GM18517 (cell line): ENCODE results near the gene NACC1.
"Not testable (repeated sequence)": the region's sequence is repeated elsewhere in the genome, so short reads cannot be mapped to it uniquely, and the experiment has no call there.

ENCODE experiments used
- ATAC-seq: cut with Tn5 transposase; IDR thresholded peaks from one replicate; pipeline ENCODE4 v1.9.1; 2021; ENCODE audit warnings: mild to moderate bottlenecking, moderate library complexity; ENCODE audit not compliant: unreplicated experiment

The NACC1 gene

DNA sequence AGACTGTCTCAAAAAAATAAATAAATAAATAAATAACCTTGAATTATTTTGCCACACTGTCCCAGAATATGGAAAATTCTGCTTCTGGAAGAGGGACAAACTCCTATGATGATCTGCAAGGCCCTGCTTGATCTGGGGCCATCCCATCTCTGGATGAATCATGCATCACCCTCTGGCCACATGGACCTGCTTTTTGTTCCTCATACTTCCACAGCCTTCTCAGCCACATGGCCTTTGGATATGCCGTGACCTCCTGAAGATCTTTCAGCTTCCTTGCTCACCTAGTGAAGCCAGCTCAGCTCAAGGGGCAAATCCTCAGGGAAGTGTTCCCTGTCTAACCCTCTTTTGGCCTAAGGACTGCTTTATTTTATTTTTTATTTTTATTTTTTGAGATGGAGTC lies 42.5 kb downstream of the NACC1 start:
- ATAC-seq = no peak

DNA sequence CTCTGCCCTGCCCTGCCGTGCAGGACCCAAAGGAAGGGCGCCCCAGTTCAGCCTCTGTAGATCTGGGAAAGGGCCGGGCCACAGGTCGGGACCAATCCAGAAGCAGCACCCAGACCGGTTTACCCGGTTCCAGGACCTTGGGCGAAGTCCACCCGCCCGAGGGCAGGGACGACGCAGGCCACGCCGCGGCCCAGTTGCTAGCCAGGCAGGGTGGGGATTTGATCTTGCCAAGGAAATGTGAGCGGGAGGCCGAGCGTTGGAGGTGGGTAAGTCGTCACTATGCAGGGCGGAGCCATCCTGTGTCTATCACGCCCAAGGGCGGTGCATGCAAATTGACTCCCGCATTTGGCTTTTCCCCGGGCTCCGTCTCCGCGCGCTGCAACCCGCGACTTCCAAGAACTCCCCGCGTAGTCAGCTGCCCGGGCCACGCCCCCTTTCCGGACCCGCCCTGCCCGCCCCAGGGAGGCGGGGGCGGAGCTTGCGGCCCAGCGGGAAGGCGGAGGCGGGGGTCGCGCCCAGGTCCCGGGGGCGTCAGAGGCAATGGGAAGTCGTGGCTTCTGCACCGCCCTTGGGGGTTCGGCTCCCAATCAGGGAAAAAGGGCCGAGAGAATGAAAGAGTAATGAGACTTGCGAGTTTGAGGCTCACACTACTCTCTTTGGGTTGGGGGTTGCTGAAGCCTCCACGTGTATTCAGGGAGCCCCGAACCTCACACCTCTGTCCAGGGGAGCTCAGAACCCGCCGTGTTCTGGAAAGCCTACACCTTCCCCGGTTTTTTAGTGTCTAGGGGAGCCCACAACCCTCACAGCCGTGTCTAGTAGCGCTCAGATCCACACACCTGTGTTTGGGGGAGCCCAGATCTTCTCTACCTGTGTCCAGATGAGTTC lies 44.9 kb downstream of the NACC1 start:
- peak; percentile 45 for ATAC-seq

DNA sequence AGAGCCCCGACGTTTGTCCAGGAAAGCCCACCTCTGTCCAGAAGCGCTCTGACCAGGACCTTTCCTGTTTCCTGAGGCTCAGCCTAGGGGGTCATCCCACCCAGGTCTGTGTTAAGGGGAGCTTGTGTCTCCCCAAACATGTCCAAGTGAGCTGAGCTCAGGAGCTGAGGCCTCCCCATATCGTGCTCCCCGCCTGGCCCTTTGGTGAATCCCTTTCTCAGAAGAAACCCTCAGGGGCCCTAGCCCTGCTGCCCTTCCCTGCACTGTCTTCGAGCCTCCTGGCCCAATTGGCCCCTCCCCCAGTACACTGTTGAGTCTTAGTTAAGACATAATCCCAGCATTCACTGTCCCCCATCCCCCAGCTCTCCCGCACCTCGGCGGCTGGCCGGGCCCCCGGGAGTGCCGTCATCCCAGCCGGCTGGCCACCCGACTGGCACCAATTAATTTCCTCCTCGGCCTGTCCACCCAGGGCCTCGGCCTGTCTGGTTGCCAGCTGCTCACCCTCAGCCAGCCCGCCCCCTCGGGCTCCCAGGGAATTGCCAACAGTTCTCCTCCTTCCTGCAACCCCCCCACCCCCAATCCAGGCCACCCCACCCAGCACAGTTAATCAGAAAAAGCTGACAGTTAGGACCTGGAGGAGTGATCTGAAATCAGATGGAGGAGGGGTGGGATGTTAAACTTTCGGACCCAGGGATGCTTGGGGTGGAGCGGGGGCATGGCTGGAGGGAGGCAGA lies 45.7 kb downstream of the NACC1 start:
- ATAC-seq = no peak

DNA sequence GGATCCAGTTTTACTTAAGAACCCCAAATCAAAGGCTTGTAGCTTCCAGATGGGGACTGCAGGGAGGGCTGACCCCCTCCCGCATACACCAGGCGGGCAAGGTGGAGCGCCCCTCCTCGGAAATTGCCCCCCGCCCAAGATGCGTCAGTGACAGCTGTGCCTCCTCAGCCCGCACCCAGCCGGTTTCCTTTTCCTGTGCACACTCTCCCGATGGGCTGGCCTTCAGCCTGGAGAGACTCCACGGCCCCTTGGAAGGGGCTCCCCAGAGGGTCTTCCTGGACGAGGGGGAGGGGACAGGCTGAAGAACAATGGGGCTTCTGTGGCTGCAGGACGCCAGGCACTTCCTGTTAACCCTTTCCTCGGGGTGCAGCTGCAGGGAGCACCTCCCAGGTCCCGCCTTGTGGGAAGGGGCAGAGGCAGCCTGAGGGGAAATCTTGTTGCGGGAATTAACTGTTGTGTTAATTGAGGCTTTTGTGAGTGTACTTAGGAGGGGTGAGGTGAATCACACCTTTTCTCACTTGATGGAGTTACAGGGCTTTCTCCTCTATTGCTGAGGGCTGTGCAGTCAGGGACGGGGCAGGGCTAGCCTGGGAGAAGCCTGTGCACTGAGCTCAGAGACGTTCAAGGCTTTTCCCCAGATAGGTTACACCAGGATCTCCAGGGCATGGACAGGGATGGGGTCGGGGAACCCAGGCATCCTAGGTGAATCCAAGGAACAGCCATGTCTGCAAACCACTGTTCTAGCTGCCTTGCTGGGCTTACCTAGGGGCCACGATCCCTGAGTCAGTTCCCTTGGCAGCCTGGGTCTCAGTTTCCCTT lies 46.5 kb downstream of the NACC1 start:
- no peak for ATAC-seq

DNA sequence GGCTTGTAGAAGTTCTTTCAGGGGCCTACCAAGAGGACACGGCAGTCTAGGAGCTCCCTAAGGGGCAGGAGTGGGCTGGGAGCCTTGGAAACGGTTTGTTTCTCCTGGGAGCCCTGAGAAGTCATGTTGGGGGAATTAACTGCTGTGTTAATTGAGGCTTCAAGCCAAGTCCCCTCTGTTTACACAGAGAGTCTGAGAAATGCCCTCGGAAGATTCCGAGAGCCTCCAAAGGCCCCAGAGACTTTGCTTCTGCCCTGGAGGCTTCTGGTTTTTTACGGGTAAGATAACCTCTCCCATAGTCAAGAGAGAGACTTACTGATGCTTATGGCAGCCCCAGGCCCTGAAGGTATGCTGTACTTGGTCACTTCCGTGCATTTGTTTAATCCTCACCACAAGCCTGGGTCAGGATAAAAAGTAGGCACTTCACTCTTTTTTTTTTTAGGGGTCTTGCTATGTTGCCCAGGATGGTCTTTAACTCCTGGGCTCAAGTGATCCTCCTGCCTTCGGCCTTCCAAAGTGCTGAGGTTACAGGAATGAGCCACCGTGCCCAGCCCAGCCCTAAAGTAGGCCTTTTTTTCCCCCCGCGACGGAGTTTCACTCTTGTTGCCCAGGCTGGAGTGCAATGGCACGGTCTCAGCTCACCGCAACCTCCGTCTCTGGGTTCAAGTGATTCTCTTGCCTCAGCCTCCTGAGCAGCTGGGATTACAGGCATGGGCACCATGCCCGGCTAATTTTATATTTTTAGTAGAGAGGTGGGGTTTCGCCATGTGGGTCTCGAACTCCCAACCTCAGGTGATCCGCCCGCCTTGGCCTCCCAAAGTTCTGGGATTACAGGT lies 47.3 kb downstream of the NACC1 start:
- ATAC-seq = no peak

DNA sequence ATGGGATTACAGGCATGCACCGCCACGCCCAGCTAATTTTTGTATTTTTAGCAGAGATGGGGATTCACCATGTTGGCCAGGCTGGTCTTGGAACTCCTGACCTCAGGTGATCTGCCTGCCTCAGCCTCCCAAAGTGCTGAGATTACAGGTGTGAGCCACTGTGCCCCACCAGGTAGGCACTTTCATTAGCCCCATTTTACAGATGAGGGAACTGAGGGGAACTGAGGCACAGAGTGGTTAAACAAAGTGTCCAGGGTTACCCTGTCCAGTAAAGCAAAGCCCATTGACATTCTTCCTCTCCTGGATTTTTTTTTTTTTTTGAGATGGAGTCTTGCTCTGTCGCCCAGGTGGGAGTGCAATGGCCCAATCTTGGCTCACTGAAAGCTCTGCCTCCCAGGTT lies 48.1 kb downstream of the NACC1 start:
- ATAC-seq = not testable (repeated sequence)

DNA sequence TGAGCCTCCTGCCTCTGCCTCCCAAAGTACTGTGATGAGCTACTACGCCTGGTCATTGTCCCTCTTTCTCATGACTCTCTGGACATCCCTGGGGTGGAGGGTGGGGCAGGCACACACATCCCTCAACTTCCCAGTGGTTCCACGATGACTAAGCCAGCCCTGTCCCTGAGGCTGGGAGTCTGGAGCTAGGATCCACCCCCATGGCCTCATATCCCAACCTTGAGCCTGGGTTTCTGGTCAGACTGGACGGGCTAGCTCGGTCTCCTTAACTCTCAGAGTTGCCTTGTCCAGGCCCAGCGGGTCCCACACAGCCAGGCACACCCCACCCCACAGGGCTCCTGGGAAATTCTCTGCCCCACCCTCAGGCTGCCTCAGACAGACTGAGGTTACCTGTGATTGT lies 51.7 kb downstream of the NACC1 start:
- no peak for ATAC-seq

DNA sequence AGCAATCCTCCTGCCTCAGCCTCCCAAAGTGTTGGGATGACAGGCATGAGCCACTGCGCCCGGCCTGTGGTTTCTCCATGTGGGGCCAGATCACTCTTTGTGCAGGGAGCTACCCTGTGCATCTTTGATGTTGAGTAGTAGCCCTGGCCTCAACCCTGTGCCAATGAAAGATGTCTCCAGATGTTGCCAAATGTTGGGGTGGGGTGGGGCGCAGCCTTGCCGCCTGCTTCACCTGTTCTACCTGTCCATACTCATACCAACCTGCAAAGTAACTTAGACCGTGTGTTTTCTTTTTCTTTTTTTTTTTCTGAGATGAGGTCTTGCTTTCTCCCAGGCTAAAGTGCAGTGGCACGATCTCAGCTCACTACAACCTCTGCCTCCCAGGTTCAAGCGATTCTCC lies 53.1 kb downstream of the NACC1 start:
- no peak for ATAC-seq

DNA sequence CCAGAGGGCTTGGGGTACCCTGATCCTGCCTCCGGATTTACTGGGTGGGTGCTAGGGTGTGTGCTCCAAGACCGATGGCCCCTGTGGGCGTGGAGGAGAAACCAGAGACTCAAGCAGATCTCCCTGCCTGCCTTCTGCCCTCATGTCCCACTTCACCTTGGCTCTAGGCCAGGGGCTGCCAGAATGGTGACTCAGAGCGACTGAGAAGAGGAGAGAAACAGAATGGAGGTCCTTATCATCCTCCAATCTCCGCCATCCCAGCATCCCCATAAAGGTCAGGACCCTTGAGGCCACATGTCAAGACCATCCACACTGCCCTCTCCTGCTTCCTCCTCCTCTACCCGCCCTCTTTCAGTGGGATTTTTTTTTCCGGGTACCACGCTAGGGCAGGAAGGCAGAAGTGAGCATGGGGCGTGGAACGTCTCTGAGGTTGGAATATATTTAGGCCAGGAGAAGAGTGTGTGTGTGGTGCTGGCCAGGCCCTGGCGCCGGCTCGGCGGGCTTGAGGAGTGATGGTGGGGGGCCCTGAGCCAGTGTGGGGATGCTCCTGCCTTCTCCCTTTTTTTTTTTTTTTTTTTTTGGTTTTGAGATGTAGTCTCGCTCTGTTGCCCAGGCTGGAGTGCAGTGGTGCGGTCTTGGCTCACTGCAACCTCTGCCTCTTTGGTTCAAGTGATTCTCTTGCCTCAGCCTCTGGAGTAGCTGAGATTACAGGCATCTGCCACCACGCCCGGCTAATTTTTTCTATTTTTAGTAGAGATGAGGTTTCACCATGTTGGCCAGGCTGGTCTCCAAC lies 54.5 kb downstream of the NACC1 start:
- ATAC-seq = no peak

DNA sequence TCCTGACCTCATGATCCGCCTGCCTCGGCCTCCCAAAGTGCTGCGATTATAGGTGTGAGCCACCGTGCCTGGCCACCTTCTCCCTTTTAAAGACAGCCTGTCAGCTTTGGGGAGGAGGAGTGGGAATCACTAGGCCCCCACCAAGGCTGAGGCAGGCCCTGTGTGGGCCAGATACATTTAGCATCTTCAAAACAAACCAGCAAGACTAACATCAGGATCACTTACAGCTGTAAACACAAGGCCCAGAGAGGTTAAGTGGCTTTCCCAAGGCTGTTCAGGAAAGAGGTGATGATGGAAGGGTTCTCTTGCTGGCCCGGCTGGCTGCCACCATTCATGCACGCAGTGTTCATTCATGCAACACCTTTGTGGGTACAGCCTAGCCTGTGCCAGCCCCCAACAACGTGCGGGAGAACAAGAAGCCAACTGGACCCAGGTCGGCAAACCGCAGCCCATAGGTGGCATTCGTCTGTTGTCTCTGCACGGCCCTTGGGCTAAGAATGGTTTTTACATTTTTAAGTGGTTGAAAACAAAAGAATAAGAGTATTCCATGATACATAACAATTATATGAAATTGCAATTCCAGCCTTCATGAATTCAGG lies 55.2 kb downstream of the NACC1 start:
- no peak for ATAC-seq

DNA sequence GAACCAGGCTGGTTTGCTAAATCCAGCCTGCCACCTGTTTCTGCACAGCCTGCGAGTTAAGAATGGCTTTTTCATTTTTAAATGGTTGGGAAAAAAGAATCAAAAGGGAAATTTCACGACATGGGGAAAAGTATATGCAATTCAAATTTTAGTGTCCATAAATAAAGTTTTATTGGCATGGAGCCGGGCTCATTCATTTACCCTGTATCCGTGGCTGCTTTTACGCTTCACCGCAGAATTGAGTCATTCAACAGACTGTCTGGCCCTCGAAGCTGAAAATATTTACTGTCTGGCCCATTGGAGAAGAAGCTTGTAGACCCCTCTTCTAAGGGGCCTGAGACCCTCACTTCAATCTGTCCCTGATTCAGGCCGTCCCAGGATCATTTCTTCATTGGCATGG lies 58.3 kb downstream of the NACC1 start:
- no peak for ATAC-seq

DNA sequence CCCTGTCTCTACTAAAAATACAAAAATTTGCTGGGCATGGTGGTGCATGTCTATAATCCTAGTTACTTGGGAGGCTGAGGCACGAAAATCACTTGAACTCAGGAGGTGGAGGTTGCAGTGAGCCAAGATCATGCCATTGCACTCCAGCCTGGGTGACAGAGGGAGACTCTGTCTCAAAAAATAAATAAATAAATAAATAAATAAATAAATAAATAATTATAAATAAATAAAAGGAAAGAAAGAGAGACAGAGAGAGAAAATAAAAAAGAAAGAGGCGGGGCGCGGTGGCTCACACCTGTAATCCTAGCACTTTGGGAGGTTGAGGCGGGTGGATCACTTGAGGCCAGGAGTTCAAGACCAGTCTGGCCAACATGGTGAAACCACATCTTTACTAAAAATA lies 59.5 kb downstream of the NACC1 start:
- not testable (repeated sequence) for ATAC-seq

DNA sequence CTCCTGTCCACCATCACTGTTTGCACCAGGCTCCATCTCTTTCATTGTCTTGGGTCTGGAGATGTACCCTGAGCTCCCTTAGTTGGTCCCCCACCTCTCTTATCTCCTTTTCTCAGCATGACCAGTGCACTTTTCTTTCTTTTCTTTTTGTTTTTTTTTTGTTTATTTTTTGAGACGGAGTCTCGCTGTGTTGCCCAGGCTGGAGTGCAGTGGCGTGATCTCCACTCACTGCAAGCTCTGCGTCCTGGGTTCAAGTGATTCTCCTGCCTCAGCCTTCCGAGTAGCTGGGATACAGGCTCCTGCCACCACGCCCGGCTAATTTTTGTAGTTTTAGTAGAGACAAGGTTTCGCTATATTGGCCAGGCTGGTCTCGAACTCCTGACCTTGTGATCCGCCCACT lies 60.2 kb downstream of the NACC1 start:
- ATAC-seq = not testable (repeated sequence)

DNA sequence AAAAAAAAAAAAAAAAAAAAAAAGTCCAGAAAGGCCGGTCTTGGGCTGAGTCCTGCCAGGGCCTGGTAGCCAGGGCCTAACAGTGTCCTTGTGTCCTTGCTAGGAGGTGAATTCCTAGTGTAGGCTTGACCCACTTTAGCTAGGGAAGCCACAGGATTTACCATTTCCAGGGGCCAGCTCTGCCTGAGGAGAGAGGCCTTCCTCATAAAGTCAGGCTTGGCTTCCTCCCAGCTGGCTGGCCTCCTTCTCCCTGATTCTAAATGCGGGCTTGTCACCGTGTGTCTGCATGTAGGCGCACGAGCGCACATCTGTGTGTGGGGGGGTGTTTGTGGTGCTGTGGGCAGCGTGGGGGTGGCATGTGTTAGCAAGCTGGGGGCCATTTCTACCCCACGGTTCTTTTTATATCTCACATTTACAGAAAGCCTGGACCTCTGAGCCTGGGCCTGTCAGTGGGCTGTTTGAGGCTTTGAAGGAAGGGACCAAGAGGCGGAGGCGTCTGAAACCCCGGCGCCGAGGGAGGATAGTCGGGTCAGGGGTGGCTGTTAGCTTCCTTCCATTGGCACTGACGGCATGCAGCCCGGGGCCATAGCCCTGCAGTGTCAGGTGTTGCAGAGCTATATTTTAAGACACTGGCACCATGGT lies 63.8 kb downstream of the NACC1 start:
- no peak for ATAC-seq

DNA sequence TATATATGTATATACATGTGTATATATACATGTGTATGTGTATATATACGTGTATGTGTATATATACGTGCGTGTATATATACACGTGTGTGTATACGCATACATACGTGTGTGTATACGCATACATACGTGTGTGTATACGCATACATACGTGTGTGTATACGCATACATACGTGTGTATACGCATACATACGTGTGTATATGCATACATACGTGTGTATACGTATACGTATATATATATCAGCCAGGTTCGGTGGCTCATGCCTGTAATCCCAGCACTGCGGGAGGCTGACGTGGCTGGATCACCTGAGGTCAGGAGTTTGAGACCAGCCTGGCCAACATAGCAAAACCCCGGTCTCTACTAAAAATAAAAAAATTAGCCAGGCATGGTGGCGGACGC lies 66.9 kb downstream of the NACC1 start:
- not testable (repeated sequence) for ATAC-seq

DNA sequence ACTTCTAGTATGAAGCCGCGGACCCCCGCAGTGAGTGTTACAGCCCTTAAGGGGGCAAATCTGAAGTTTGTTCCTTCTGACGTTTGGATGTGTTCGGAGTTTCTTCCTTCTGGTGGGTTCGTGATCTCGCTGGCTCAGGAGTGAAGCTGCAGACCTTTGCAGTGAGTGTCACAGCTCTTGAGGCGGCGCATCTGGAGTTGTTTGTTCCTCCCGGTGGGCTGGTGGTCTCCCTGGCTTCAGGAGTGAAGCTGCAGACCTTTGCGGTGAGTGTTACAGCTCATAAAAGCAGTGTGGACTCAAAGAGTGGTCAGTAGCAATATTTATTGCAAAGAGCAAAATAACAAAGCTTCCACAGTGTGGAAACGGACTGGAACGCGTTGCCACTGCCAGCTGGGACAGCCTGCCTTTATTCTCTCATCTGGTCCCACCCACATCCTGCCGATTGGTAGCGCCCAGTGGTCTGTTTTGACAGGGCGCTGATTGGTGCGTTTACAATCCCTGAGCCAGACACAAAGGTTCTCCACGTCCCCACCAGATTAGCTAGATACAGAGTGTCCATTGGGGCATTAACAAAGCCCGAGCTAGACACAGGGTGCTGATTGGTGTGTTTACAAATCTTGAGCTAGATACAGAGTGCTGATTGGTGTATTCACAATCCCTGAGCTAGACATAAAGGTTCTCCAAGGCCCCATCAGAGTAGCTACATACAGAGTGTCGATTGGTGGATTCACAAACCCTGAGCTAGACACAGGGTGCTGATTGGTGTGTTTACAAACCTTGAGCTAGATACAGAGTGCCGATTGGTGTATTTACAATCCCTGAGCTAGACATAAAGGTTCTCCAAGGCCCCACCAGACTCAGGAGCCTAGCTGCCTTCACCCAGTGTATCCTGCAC lies 67.9 kb downstream of the NACC1 start:
- ATAC-seq = not testable (repeated sequence)

DNA sequence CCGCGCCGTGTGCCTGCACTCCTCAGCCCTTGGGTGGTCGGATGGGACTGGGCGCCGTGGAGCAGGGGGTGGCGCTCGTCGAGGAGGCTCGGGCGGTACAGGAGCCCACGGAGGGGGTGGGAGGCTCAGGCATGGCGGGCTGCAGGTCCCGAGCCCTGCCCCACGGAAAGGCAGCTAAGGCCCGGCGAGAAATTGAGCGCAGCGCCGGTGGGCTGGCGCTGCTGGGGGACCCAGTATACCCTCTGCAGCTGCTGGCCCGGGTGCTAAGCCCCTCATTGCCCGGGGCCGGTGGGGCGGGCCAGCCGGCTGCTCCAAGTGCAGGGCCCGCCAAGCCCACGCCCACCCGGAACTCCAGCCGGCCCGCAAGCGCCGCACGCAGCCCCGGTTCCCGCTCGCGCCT lies 68.6 kb downstream of the NACC1 start:
- ATAC-seq = not testable (repeated sequence)

DNA sequence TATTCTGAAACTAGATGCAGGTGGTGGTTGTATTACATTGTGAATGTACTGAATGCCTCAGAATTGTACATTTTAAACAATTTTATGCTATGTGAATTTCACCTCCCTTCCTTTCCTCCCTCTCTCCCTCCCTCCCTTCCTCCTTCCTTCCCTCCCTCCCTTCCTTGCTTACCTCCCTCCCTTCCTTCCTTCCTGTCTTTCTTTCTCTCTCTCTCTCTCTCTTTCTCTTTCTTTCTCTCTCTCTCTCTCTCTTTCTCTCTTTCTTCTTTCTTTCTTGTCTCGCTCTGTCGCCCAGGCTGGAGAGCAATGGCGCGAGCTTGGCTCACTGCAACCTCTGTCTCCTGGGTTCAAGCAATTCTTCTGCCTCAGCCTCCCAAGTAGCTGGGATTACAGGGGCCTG lies 69.4 kb downstream of the NACC1 start:
- ATAC-seq = no peak
